Activated T-helper 9 cell treated with anti-CD3 and anti-CD28 coated beads, Interleukin-2, amount 50 U/mL, for 16 hours (primary cell): ENCODE results near the gene SORBS2.

ENCODE experiments used
- DNase-seq: peaks from one replicate; pipeline ENCODE4 v3.0.0-alpha.2; 2020; ENCODE audit warnings: low read depth

SORBS2 gene

GRCh38 chr4:185774845-185775680 is 36.9 kb downstream of the SORBS2 start:
- no peak for DNase-seq

GRCh38 chr4:185774131-185774653 is 37.8 kb downstream of the SORBS2 start:
- no peak for DNase-seq

GRCh38 chr4:185773419-185773818 is 38.6 kb downstream of the SORBS2 start:
- DNase-seq = no peak

GRCh38 chr4:185772391-185773093 is 39.5 kb downstream of the SORBS2 start:
- DNase-seq = no peak

- no peak for DNase-seq
Observed at GRCh38 chr4:185771711-185772390, 40.1 kb downstream of the SORBS2 start.

- no peak for DNase-seq
Observed at GRCh38 chr4:185767528-185767927, 44.5 kb downstream of the SORBS2 start.

- no peak for DNase-seq
Observed at GRCh38 chr4:185764876-185765275, 47.1 kb downstream of the SORBS2 start.

- DNase-seq = no peak
Observed at GRCh38 chr4:185761352-185762235, 50.4 kb downstream of the SORBS2 start.

- DNase-seq = no peak
Observed at GRCh38 chr4:185758807-185759206, 53.2 kb downstream of the SORBS2 start.

GRCh38 chr4:185755451-185755850 is 56.5 kb downstream of the SORBS2 start:
- no peak for DNase-seq

GRCh38 chr4:185754961-185755360 is 57.0 kb downstream of the SORBS2 start:
- DNase-seq = no peak

- DNase-seq = no peak
Observed at GRCh38 chr4:185752872-185753271, 59.1 kb downstream of the SORBS2 start.

- DNase-seq = no peak
Observed at GRCh38 chr4:185749858-185750257, 62.1 kb downstream of the SORBS2 start.

GRCh38 chr4:185748901-185749390 is 63.0 kb downstream of the SORBS2 start:
- DNase-seq = no peak

- no peak for DNase-seq
Observed at GRCh38 chr4:185745891-185746290, 66.1 kb downstream of the SORBS2 start.

- DNase-seq = no peak
Observed at GRCh38 chr4:185744946-185745345, 67.0 kb downstream of the SORBS2 start.

GRCh38 chr4:185744488-185744862 is 67.5 kb downstream of the SORBS2 start:
- DNase-seq = no peak

- DNase-seq = no peak
Observed at GRCh38 chr4:185743722-185744487, 68.1 kb downstream of the SORBS2 start.

GRCh38 chr4:185742766-185743165 is 69.2 kb downstream of the SORBS2 start:
- no peak for DNase-seq

- DNase-seq = no peak
Observed at GRCh38 chr4:185741795-185742194, 70.2 kb downstream of the SORBS2 start.

GRCh38 chr4:185740471-185740873 is 71.5 kb downstream of the SORBS2 start:
- no peak for DNase-seq
